ENCODE measurements around the gene TSBP1. TPM values are rescaled to one million over a fixed set of nuclear protein-coding genes. Genes with fewer than 3 reads are reported as not detected.

TSBP1 gene
- total RNA-seq (2022; extraction: Qiagen RNA extraction; ENCODE audit: low read depth), result not detected in 5 replicates

GRCh38 chr6:32371803-32372202, at the start of gene TSBP1:
TSBP1 (minus strand) TSS chr6:32371903; CDS start chr6:32371706, 197 bp downstream.

GRCh38 chr6:32406857-32407256, 35.2 kb upstream of the TSBP1 start, which contains the start of gene BTNL2:
BTNL2 (minus strand) TSS chr6:32407181; CDS start chr6:32407123, 58 bp downstream.

Other genes starting within 250 kb of the TSBP1 start
- 21.0 to 37.0 TPM (median 35.3 TPM) in 5 replicates for gene ATF6B, start 243.7 kb downstream of the TSBP1 start, total RNA-seq (2022; extraction: Qiagen RNA extraction; ENCODE audit: low read depth)
- 6.0 to 8.2 TPM (median 6.7 TPM) in 5 replicates for gene FKBPL, start 241.6 kb downstream of the TSBP1 start, total RNA-seq (2022; extraction: Qiagen RNA extraction; ENCODE audit: low read depth)
- gene PRRT1, start 220.0 kb downstream of the TSBP1 start, total RNA-seq (2022; extraction: Qiagen RNA extraction; ENCODE audit: low read depth), result 0.47 to 0.95 TPM (median 0.68 TPM) in 5 replicates
- gene PPT2, start 217.8 kb downstream of the TSBP1 start, total RNA-seq (2022; extraction: Qiagen RNA extraction; ENCODE audit: low read depth), result 6.1 to 9.5 TPM (median 8.4 TPM) in 5 replicates
- gene EGFL8, start 207.3 kb downstream of the TSBP1 start, total RNA-seq (2022; extraction: Qiagen RNA extraction; ENCODE audit: low read depth), result 1.3 to 1.9 TPM (median 1.7 TPM) in 5 replicates
- 29.1 to 41.4 TPM (median 40.8 TPM) in 5 replicates for gene AGPAT1, start 195.8 kb downstream of the TSBP1 start, total RNA-seq (2022; extraction: Qiagen RNA extraction; ENCODE audit: low read depth)
- gene RNF5, start 193.5 kb downstream of the TSBP1 start, total RNA-seq (2022; extraction: Qiagen RNA extraction; ENCODE audit: low read depth), result 32.5 to 48.7 TPM (median 45.6 TPM) in 5 replicates
- 1.5 to 3.1 TPM (median 2.6 TPM) in 5 replicates for gene AGER, start 187.7 kb downstream of the TSBP1 start, total RNA-seq (2022; extraction: Qiagen RNA extraction; ENCODE audit: low read depth)
- gene PBX2, start 181.7 kb downstream of the TSBP1 start, total RNA-seq (2022; extraction: Qiagen RNA extraction; ENCODE audit: low read depth), result 13.2 to 19.5 TPM (median 17.7 TPM) in 5 replicates
- 0.16 to 0.88 TPM (median 0.40 TPM) in 5 replicates for gene GPSM3, start 179.3 kb downstream of the TSBP1 start, total RNA-seq (2022; extraction: Qiagen RNA extraction; ENCODE audit: low read depth)
- gene NOTCH4, start 147.8 kb downstream of the TSBP1 start, total RNA-seq (2022; extraction: Qiagen RNA extraction; ENCODE audit: low read depth), result 0.42 to 0.88 TPM (median 0.63 TPM) in 5 replicates
- not detected in 5 replicates for gene BTNL2, start 35.3 kb upstream of the TSBP1 start, total RNA-seq (2022; extraction: Qiagen RNA extraction; ENCODE audit: low read depth)
- not detected in 5 replicates for gene HLA-DRA, start 68.0 kb upstream of the TSBP1 start, total RNA-seq (2022; extraction: Qiagen RNA extraction; ENCODE audit: low read depth)
- gene HLA-DRB5, start 158.4 kb upstream of the TSBP1 start, total RNA-seq (2022; extraction: Qiagen RNA extraction; ENCODE audit: low read depth), result not detected in 5 replicates
- not detected in 5 replicates for gene HLA-DRB1, start 217.9 kb upstream of the TSBP1 start, total RNA-seq (2022; extraction: Qiagen RNA extraction; ENCODE audit: low read depth)